BJ (cell line): ENCODE results near the gene MTOR. TPM values are rescaled to one million over a fixed set of nuclear protein-coding genes. Genes with fewer than 3 reads are reported as not detected.

ENCODE experiments used
- CTCF ChIA-PET: fragments of 350-600 bp; formaldehyde crosslinking; extraction: SDS; loops from one replicate; lab custom pipeline; 2021; ENCODE audit warnings: antibody characterized with exemption, inconsistent platforms; lab: Yijun Ruan, JAX
- POLR2A ChIA-PET: fragments of 300-600 bp; sonication (Branson Sonifier 250); formaldehyde crosslinking; extraction: SDS; loops from one replicate; lab custom pipeline; 2021; ENCODE audit warnings: antibody characterized with exemption; lab: Charles Lee
- DNase-seq: peaks from one replicate; pipeline ENCODE4 v3.0.0-alpha.2; 2011; ENCODE audit warnings: low read depth
- H3K27me3 ChIP-seq: 2 replicates; pipeline ENCODE4 v1.6.0; 2011; ENCODE audit warnings: low read length; ENCODE audit not compliant: control insufficient read depth, insufficient read depth
- H3K36me3 ChIP-seq: 2 replicates; pipeline ENCODE4 v1.5.1; 2011; ENCODE audit warnings: low read length; ENCODE audit not compliant: control insufficient read depth, insufficient read depth
- H3K4me3 ChIP-seq: 2 replicates; pipeline ENCODE4 v1.5.1; 2011; ENCODE audit warnings: low read depth, mild to moderate bottlenecking, control low read depth, low read length
- CTCF ChIP-seq: IDR thresholded peaks from 2 replicates; pipeline ENCODE4 v1.5.1; 2011; ENCODE audit warnings: low read depth, mild to moderate bottlenecking, control low read depth, inconsistent platforms, low read length, moderate library complexity; ENCODE audit not compliant: insufficient read depth
- polyA plus RNA-seq: library from polyadenylated mRNA; depleted of rRNA; stranded (reverse); fragments of >200 nt; gene quantifications from 2 replicates; pipeline ENCODE4 v1.2.3, GENCODE V29; 2011

MTOR gene
- polyA plus RNA-seq, 1 experiment = 31.6 TPM

- Histone ChIP-seq H3K4me3 (no peak overlapping the region), H3K36me3 (peaks cover 3% of the 10 kb centered on the region), H3K27me3 (no peaks in the 10 kb centered on the region)
- POLR2A ChIA-PET = no interaction called here
- DNase-seq = no peak
- CTCF ChIA-PET = no interaction called here
- TF ChIP-seq CTCF = no peak
Observed at GRCh38 chr1:11294951-11295350, 32.6 kb upstream of the MTOR start.

GRCh38 chr1:11293856-11294255 is 31.5 kb upstream of the MTOR start:
- no peak overlapping the region for H3K4me3 ChIP-seq
- no peaks in the 10 kb centered on the region for H3K27me3 ChIP-seq
- TF ChIP-seq CTCF = no peak
- ChIA-PET POLR2A (no interaction called here), CTCF (no interaction called here)
- peaks cover 3% of the 10 kb centered on the region for H3K36me3 ChIP-seq
- no peak for DNase-seq

GRCh38 chr1:11291049-11291448 is 28.7 kb upstream of the MTOR start:
- ChIA-PET CTCF (interaction anchor here (0.6 kb wide), 1 partner anchor 602 kb away, joined by 3 read pairs; no protein-coding TSS in a partner anchor), POLR2A (no interaction called here)
- no peak overlapping the region for H3K4me3 ChIP-seq
- peaks cover 3% of the 10 kb centered on the region for H3K36me3 ChIP-seq
- no peak for TF ChIP-seq CTCF
- no peak for DNase-seq
- no peaks in the 10 kb centered on the region for H3K27me3 ChIP-seq

- Histone ChIP-seq H3K4me3 (no peak overlapping the region), H3K36me3 (peaks cover 3% of the 10 kb centered on the region; the same call in 1 of the 2 replicates), H3K27me3 (no peaks in the 10 kb centered on the region)
- DNase-seq = no peak
- no peak for TF ChIP-seq CTCF
- CTCF ChIA-PET = interaction anchor here (0.6 to 0.9 kb wide), 3 partner anchors 11 to 47 kb away, joined by 3 to 4 read pairs (median 3); no protein-coding TSS in a partner anchor
- POLR2A ChIA-PET = no interaction called here
Observed at GRCh38 chr1:11289064-11289463, 26.7 kb upstream of the MTOR start.

GRCh38 chr1:11286735-11287410 is 24.5 kb upstream of the MTOR start:
- peaks cover 3% of the 10 kb centered on the region; the same call in 1 of the 2 replicates for H3K36me3 ChIP-seq
- ChIA-PET POLR2A (no interaction called here), CTCF (interaction anchor here (1.2 to 1.3 kb wide), 2 partner anchors 47 to 356 kb away, joined by 3 read pairs; no protein-coding TSS in a partner anchor)
- no peak overlapping the region for H3K4me3 ChIP-seq
- H3K27me3 ChIP-seq = no peaks in the 10 kb centered on the region
- no peak for TF ChIP-seq CTCF
- no peak for DNase-seq
